ENCODE results near the gene TMEM225B.

TMEM225B gene

DNA sequence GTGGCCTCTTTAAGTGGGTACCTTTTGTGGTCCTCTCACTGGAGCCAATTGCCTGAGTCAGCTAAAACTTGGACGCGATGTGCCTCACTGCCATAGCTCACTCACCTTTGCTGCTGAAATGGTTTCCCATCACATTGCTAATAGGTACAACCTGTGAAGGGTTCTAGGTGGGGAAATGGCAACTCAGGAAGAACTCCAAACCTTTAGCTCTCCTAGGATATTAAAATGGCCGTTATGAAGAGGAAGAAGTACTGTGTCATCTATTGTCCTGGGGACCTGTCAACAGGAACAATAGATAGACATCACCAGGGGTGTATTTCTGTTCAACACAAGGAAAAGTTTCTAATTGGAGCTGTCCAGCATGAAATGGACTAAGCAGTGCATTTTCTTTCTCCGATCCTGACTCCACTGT is 40.9 kb upstream of the TMEM225B start:
- DNase-seq (ENCODE audit: low read depth), result no peak
- TF ChIP-seq, protein P1, sequence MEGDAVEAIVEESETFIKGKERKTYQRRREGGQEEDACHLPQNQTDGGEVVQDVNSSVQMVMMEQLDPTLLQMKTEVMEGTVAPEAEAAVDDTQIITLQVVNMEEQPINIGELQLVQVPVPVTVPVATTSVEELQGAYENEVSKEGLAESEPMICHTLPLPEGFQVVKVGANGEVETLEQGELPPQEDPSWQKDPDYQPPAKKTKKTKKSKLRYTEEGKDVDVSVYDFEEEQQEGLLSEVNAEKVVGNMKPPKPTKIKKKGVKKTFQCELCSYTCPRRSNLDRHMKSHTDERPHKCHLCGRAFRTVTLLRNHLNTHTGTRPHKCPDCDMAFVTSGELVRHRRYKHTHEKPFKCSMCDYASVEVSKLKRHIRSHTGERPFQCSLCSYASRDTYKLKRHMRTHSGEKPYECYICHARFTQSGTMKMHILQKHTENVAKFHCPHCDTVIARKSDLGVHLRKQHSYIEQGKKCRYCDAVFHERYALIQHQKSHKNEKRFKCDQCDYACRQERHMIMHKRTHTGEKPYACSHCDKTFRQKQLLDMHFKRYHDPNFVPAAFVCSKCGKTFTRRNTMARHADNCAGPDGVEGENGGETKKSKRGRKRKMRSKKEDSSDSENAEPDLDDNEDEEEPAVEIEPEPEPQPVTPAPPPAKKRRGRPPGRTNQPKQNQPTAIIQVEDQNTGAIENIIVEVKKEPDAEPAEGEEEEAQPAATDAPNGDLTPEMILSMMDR (conservative IDR thresholded peaks at IDR 0.05; ENCODE audit: low read depth, low read length), result no peak
- H3K4me3 ChIP-seq (ENCODE audit: low read depth, low read length), result peak overlapping the region; percentile 93

DNA sequence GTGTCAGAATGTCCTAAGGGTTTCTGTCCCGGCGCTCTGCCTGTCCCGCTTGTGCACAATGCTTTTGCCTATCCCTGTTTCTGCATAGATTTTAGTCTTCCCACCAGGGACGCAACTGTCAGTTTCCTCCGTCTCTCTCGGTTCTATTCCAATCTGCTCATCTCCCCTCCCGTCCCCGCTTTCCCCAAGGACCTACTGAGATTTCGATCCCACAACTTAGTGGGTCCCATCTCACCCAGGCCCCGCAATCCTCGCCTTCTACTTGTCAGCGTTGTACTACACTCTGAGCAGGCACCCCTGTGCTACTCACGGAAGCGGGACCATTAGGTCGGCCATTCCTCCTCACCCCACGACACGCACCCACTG is 40.1 kb upstream of the TMEM225B start:
- no peak for DNase-seq (ENCODE audit: low read depth)
- TF ChIP-seq, protein P1 (conservative IDR thresholded peaks at IDR 0.05; ENCODE audit: low read depth, low read length), result no peak
- peak overlapping the region; percentile 93 for H3K4me3 ChIP-seq (ENCODE audit: low read depth, low read length)

DNA sequence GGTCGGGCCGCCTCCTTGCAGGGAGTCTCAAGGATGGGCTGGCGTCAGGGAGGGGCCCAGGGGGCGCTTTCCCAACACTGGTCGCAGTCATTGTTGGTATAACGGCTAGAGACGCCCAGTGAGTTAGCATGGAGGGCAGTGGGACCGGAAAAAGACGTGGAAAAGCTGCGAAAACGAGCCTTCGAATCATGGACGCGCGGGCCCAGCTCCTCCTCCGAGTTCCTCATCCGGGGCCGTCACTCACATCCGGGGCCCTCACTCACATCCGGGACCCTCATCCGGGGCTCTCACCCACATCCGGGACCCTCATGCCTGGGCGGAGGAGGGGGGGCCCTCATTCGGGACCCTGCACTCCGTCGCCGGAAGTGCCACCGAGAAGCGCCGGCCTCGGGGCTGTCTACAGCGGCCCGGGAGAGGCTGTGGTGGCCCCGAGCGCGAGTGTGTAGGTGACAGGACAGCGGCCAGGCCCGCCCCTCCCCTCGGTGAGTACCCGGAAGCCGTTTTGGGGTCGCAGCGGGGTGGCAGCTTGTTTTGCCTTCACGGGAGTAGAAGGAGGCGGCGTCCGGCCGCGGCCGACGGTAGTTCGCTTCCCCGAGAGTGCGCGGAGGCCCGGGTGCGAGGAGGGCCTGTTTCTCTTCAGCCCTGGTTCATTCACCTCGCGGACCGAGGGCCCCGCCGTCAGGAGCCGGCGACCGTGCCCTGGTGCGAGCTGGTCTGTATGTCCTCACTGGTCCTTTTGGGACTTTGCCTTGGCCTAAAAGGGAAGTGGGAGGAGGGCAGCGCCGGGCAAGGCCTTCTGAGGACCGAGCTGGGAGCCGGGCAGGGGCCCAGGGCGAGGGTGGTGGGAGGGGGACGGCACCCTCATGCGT is 39.5 kb upstream of the TMEM225B start, which contains the start of gene ZNF655:
Gene ZNF655, plus strand, starts transcription at position 337 of the 869 bp plus-strand sequence. CDS start 1,918 bp downstream, outside the sequence.
- peak within 1 kb of the TSS; percentile 93 for H3K4me3 ChIP-seq (ENCODE audit: low read depth, low read length)
- peak; percentile 90 for DNase-seq (ENCODE audit: low read depth)
- TF ChIP-seq, protein P1 (conservative IDR thresholded peaks at IDR 0.05; ENCODE audit: low read depth, low read length), result no peak

DNA sequence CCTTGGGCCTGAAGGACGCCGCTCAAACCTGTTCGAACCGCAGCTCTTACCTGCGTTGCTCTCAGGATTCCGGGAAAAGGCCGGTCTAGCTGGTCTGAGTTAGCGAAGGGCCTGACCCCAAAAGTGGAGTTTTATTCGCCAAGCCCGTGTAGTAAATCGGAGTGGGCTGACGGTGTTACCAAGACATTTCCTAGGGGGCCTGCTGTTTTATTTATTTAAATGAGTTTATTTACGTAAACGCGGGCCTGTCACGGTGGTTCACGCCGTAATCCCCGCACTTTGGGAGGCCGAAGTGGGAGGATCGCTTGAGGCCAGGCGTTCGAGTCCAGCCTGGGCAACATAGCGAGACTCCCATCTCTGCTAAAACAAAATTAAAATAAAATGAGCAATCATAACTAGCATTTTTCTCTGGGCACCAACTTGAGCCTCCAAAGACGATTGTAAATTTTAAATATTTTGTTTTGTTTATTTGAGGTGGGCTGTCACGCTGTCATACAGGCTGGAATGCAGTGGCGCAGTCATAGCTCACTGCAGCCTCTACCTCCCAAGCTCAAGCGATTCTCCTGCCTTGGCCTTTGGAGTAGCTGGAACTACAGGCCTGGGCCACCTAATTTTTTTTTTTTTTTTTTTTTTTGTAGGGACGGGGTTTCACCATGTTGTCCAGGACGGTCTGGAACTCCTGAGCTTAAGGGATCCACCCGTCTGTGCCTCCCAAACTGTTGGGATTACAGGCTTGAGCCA is 38.7 kb upstream of the TMEM225B start:
- TF ChIP-seq, protein P1 (conservative IDR thresholded peaks at IDR 0.05; ENCODE audit: low read depth, low read length), result no peak
- peak; percentile 46 for DNase-seq (ENCODE audit: low read depth)

DNA sequence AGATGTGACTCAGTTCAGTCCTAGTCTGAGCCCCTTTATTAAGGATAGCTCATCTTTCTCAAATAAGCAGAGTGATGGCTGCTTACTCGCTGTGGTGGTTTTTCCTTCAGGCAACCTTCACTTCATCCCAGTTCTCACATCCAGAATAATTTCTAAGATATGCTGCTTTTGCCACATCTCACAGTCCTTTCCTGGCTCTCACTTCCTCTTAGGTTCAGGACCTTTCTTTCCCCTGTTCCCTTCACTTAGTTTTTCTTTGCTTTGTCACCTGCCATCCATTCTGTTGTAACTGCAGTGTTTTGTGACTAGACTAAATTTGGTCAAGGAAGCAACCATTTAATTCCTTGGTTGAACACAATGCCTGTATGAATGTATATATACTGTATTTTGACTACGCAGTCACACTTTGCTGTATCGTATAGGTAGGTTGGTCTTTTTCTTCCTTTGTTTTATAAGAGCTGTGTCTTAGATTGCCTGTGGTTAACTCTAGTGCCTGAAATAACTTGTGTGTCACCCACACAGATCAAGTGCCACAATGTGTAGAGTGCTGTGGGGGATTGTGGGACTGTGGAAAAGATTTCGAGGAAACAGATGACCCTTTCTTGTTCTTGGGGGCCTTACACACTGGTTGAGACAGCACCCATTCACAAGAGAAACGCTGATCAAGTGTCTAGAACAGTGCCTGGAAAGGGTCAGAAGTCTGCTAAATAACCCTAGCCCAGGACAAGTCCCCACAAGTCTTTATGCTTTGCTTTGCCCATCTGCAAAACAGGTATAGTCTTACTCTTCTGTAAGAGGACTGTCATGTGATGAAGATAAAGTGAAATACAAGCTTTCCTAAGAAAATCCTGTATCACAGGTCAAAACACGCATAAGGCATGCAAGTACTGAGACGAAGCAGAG is 37.0 kb upstream of the TMEM225B start:
- no peak for DNase-seq (ENCODE audit: low read depth)
- H3K4me3 ChIP-seq (ENCODE audit: low read depth, low read length), result no peak overlapping the region
- TF ChIP-seq, protein P1 (conservative IDR thresholded peaks at IDR 0.05; ENCODE audit: low read depth, low read length), result no peak

More for the DNA sequence above, 38.7 kb upstream of the TMEM225B start:
- peak overlapping the region; percentile 93 for H3K4me3 ChIP-seq (ENCODE audit: low read depth, low read length)

DNA sequence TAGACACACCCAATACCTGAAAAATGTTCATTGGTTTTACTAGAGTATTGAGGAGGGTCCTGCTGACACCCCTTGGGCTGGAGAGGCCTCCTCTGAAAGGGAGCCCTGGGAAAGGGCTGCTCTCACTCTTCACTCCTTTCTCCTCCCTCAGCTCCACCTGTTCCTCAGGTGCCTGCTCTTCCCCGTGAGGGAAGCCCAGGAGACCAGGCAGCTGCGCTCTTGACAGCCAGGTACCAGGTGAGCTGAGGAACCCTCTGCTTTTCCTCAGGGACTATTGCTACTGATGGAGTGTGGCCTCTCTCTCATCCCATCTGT is 36.4 kb upstream of the TMEM225B start:
- TF ChIP-seq, protein P1 (conservative IDR thresholded peaks at IDR 0.05; ENCODE audit: low read depth, low read length), result no peak
- no peak for DNase-seq (ENCODE audit: low read depth)
- H3K4me3 ChIP-seq (ENCODE audit: low read depth, low read length), result no peak overlapping the region

All from choroid plexus epithelial cell (primary cell).